ENCODE data around the gene PCLAF. TPM values are rescaled to one million over a fixed set of nuclear protein-coding genes. Genes with fewer than 3 reads are reported as not detected.
"Not testable (repeated sequence)": the region's sequence is repeated elsewhere in the genome, so short reads cannot be mapped to it uniquely, and the experiment has no call there.

Gene PCLAF
- total and polyA plus RNA-seq, 2 donors (not counting 1 experiment from before 2014, with no cell fraction given), result 0.42 to 0.92 TPM

DNA sequence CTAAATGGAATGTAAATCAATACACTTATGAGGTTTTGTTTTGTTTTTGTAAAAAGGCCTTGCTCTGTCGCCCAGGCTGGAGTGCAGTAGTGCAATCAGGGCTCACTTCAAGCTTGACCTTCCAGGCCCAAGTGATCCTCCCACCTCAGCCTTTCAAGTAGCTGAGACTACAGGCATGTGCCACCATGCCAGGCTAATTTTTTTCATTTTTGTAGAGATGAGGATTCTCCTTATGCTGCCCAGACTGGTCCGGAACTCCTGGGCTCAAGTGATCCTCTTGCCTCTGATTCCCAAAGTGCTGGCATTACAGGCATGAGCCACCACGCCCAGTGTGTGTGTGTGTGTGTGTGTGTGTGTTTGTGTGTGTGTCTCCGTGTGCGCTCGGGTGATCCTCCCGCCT, 5.0 kb upstream of the PCLAF start:
- Histone ChIP-seq H3K9me3 (ENCODE audit: control extremely low read depth in 1 of 3, control insufficient read depth in 2 of 3, insufficient read depth in 1 of 3, low read length in 2 of 3) (no peaks in the 10 kb centered on the region), H3K4me1 (ENCODE audit: control insufficient read depth in 2 of 2, insufficient read depth in 2 of 2, low read length in 2 of 2) (peaks cover 14 to 22% of the 10 kb centered on the region in 2 donors), H3K9ac (ENCODE audit: low read length) (no peak overlapping the region), H3K36me3 (replicated peaks in 1 of 2; ENCODE audit: control extremely low read depth in 1 of 2, control insufficient read depth in 1 of 2, extremely low read depth in 1 of 2, insufficient read depth in 2 of 2, low read length in 1 of 2) (no peaks in the 10 kb centered on the region), H3K4me2 (replicated peaks; ENCODE audit: low read depth, low read length, poor library complexity, severe bottlenecking) (no peak overlapping the region), H3K4me3 (ENCODE audit: control extremely low read depth in 1 of 5, extremely low read depth in 1 of 5, insufficient read depth in 1 of 5, low read depth in 2 of 5, low read length in 4 of 5) (no peak overlapping the region), H3K27me3 (replicated peaks in 1 of 4; ENCODE audit: control extremely low read depth in 1 of 4, control insufficient read depth in 3 of 4, insufficient read depth in 4 of 4, low read length in 3 of 4) (no peaks in the 10 kb centered on the region), H2AFZ (ENCODE audit: insufficient read depth, low read depth, low read length, poor library complexity, severe bottlenecking) (no peak overlapping the region), H3K79me2 (ENCODE audit: control insufficient read depth, insufficient read depth, low read length) (peaks cover 21% of the 10 kb centered on the region), H3K27ac (ENCODE audit: low read length in 2 of 2) (no peak overlapping the region), H4K20me1 (ENCODE audit: control insufficient read depth, insufficient read depth, low read length, poor library complexity, severe bottlenecking) (no peaks in the 10 kb centered on the region)
- DNase-seq (no peak), ATAC-seq (ENCODE audit: low read depth) (no peak)
- 100% methylated on average over 3 of the region's 7 CpGs for WGBS (ENCODE audit: insufficient coverage)
- CTCF ChIA-PET, result no interaction called here
- Mint-ChIP-seq H3K27ac (no peak overlapping the region), H3K27me3 (no peaks in the 10 kb centered on the region), H3K4me1 (peaks cover 22% of the 10 kb centered on the region), H3K9me3 (ENCODE audit: insufficient read depth) (no peaks in the 10 kb centered on the region), H3K4me3 (no peak overlapping the region)
- intact Hi-C loops (cut with micrococcal nuclease), result loop anchor here (2.0 to 10.0 kb wide), 3 partner anchors 76 to 1261 kb away; partner anchors contain the start of genes LACTB, SNX1 and ZNF609
- TF ChIP-seq EZH2 (IDR thresholded peaks at IDR 0.05; ENCODE audit: borderline replicate concordance, insufficient read depth, low read depth, low read length, poor library complexity, severe bottlenecking), result no peak
- TF ChIP-seq, protein P1, sequence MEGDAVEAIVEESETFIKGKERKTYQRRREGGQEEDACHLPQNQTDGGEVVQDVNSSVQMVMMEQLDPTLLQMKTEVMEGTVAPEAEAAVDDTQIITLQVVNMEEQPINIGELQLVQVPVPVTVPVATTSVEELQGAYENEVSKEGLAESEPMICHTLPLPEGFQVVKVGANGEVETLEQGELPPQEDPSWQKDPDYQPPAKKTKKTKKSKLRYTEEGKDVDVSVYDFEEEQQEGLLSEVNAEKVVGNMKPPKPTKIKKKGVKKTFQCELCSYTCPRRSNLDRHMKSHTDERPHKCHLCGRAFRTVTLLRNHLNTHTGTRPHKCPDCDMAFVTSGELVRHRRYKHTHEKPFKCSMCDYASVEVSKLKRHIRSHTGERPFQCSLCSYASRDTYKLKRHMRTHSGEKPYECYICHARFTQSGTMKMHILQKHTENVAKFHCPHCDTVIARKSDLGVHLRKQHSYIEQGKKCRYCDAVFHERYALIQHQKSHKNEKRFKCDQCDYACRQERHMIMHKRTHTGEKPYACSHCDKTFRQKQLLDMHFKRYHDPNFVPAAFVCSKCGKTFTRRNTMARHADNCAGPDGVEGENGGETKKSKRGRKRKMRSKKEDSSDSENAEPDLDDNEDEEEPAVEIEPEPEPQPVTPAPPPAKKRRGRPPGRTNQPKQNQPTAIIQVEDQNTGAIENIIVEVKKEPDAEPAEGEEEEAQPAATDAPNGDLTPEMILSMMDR (IDR thresholded peaks at IDR 0.05), result no peak
- POLR2A ChIA-PET, result interaction anchor here (0.7 kb wide), 1 partner anchor 380 kb away, joined by 3 read pairs; no protein-coding TSS in a partner anchor

DNA sequence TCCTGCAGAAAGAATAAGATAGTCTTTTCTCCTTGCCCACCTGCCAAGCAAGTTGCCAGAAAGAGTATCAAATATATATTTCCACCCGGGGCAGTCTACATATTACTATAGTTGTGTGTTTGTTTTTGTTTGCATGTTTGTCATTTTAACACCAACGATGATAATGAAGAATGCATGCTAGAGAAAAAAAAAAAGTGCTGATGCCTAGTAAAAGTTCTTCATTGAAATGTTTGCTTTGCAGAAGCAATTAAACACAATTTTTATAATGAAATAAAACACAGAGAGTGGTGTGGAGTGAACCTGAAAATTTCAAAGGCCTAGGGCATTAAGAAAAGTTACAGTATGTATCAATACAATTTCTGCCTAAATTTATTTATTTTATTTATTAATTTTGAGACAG, 2.5 kb upstream of the PCLAF start:
- Mint-ChIP-seq H3K4me1 (peaks cover 27% of the 10 kb centered on the region), H3K27me3 (no peaks in the 10 kb centered on the region), H3K4me3 (no peak overlapping the region), H3K27ac (no peak overlapping the region), H3K9me3 (ENCODE audit: insufficient read depth) (no peaks in the 10 kb centered on the region)
- no peak for TF ChIP-seq EZH2 (IDR thresholded peaks at IDR 0.05; ENCODE audit: borderline replicate concordance, insufficient read depth, low read depth, low read length, poor library complexity, severe bottlenecking)
- TF ChIP-seq, protein P1 (IDR thresholded peaks at IDR 0.05), result no peak
- no peak overlapping the region for H3K27ac ChIP-seq (ENCODE audit: low read length in 2 of 2)
- H3K36me3 ChIP-seq (replicated peaks in 1 of 2; ENCODE audit: control extremely low read depth in 1 of 2, control insufficient read depth in 1 of 2, extremely low read depth in 1 of 2, insufficient read depth in 2 of 2, low read length in 1 of 2), result no peaks in the 10 kb centered on the region
- H3K27me3 ChIP-seq (replicated peaks in 1 of 4; ENCODE audit: control extremely low read depth in 1 of 4, control insufficient read depth in 3 of 4, insufficient read depth in 4 of 4, low read length in 3 of 4), result no peaks in the 10 kb centered on the region
- H2AFZ ChIP-seq (ENCODE audit: insufficient read depth, low read depth, low read length, poor library complexity, severe bottlenecking), result no peak overlapping the region
- intact Hi-C loops (cut with micrococcal nuclease), result loop anchor here (10.0 kb wide), 1 partner anchor 1259 kb away; the partner anchor contains the start of gene LACTB
- CTCF ChIA-PET, result no interaction called here
- no peaks in the 10 kb centered on the region for H3K9me3 ChIP-seq (ENCODE audit: control extremely low read depth in 1 of 3, control insufficient read depth in 2 of 3, insufficient read depth in 1 of 3, low read length in 2 of 3)
- H4K20me1 ChIP-seq (ENCODE audit: control insufficient read depth, insufficient read depth, low read length, poor library complexity, severe bottlenecking), result no peaks in the 10 kb centered on the region
- H3K9ac ChIP-seq (ENCODE audit: low read length), result no peak overlapping the region
- H3K4me3 ChIP-seq (ENCODE audit: control extremely low read depth in 1 of 5, extremely low read depth in 1 of 5, insufficient read depth in 1 of 5, low read depth in 2 of 5, low read length in 4 of 5), result no peak overlapping the region
- POLR2A ChIA-PET, result no interaction called here
- peaks cover 16 to 24% of the 10 kb centered on the region in 2 donors for H3K4me1 ChIP-seq (ENCODE audit: control insufficient read depth in 2 of 2, insufficient read depth in 2 of 2, low read length in 2 of 2)
- ATAC-seq (ENCODE audit: low read depth), result no peak
- no CpG with 5 or more reads among the region's 2 CpGs for WGBS (ENCODE audit: insufficient coverage)
- no peak for DNase-seq
- H3K4me2 ChIP-seq (replicated peaks; ENCODE audit: low read depth, low read length, poor library complexity, severe bottlenecking), result no peak overlapping the region
- H3K79me2 ChIP-seq (ENCODE audit: control insufficient read depth, insufficient read depth, low read length), result peaks cover 19% of the 10 kb centered on the region

DNA sequence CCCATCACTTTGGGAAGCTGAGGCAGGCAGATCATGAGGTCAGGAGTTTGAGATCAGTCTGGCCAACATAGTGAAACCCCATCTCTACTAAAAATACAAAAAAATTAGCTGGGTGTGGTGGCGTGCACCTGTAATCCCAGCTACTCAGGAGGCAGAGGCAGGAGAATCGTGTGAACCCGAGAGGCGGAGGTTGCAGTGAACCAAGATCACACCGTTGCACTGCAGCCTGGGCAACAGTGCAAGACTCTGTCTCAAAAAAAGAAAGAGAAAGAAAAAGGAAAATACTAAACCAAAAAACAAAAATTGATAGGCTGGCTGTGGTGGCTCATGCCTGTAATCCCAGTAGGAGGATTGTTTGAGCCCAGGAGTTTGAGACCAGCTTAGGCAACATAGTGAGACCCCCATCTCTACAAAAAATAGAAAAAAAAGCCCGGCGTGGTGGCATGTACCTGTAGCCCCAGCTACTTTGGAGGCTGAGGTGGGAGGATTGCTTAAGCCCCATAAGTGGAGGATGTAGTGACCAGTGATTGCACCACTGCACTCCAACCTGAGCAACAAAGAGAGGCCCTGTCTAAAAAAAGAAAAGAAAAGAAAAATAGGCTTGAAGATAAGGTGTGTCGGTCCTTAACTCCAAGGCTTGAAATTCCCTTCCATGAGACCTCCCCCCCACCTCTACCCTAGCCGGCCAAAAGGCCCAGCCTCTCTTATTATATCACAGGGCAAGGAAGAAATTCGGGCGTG, 941 bp downstream of the PCLAF start:
- ATAC-seq (ENCODE audit: low read depth); H3K36me3 ChIP-seq (replicated peaks in 1 of 2; ENCODE audit: control extremely low read depth in 1 of 2, control insufficient read depth in 1 of 2, extremely low read depth in 1 of 2, insufficient read depth in 2 of 2, low read length in 1 of 2); H3K9me3 ChIP-seq (ENCODE audit: control extremely low read depth in 1 of 3, control insufficient read depth in 2 of 3, insufficient read depth in 1 of 3, low read length in 2 of 3); H3K79me2 ChIP-seq (ENCODE audit: control insufficient read depth, insufficient read depth, low read length); CTCF ChIA-PET; H3K27me3 ChIP-seq (replicated peaks in 1 of 4; ENCODE audit: control extremely low read depth in 1 of 4, control insufficient read depth in 3 of 4, insufficient read depth in 4 of 4, low read length in 3 of 4); H3K27ac ChIP-seq (ENCODE audit: low read length in 2 of 2); H3K9me3 Mint-ChIP-seq (ENCODE audit: insufficient read depth); H4K20me1 ChIP-seq (ENCODE audit: control insufficient read depth, insufficient read depth, low read length, poor library complexity, severe bottlenecking); POLR2A ChIA-PET; H3K27me3 Mint-ChIP-seq; H3K27ac Mint-ChIP-seq; DNase-seq: not testable (repeated sequence)
- WGBS (ENCODE audit: insufficient coverage), result 80% methylated on average over 4 of the region's 11 CpGs
- peak overlapping the region; percentile 90 for H2AFZ ChIP-seq (ENCODE audit: insufficient read depth, low read depth, low read length, poor library complexity, severe bottlenecking)
- intact Hi-C loops (cut with micrococcal nuclease), result loop anchor here (10.0 kb wide), 1 partner anchor 1255 kb away; the partner anchor contains the start of gene LACTB
- peak overlapping the region; percentile 78 for H3K9ac ChIP-seq (ENCODE audit: low read length)
- H3K4me3 ChIP-seq (ENCODE audit: control extremely low read depth in 1 of 5, extremely low read depth in 1 of 5, insufficient read depth in 1 of 5, low read depth in 2 of 5, low read length in 4 of 5), result peak overlapping the region in 4 of 5 experiments; percentile 53 to 74 (median 71)
- peak overlapping the region; percentile 89 for H3K4me2 ChIP-seq (replicated peaks; ENCODE audit: low read depth, low read length, poor library complexity, severe bottlenecking)
- Mint-ChIP-seq H3K4me1 (peaks cover 16% of the 10 kb centered on the region), H3K4me3 (peak overlapping the region; percentile 98)
- peaks cover 7 to 10% of the 10 kb centered on the region in 2 donors for H3K4me1 ChIP-seq (ENCODE audit: control insufficient read depth in 2 of 2, insufficient read depth in 2 of 2, low read length in 2 of 2)

Data from B cell (primary cell).